Measurements from ENCODE around the gene CAMTA1.

CAMTA1 gene

DNA sequence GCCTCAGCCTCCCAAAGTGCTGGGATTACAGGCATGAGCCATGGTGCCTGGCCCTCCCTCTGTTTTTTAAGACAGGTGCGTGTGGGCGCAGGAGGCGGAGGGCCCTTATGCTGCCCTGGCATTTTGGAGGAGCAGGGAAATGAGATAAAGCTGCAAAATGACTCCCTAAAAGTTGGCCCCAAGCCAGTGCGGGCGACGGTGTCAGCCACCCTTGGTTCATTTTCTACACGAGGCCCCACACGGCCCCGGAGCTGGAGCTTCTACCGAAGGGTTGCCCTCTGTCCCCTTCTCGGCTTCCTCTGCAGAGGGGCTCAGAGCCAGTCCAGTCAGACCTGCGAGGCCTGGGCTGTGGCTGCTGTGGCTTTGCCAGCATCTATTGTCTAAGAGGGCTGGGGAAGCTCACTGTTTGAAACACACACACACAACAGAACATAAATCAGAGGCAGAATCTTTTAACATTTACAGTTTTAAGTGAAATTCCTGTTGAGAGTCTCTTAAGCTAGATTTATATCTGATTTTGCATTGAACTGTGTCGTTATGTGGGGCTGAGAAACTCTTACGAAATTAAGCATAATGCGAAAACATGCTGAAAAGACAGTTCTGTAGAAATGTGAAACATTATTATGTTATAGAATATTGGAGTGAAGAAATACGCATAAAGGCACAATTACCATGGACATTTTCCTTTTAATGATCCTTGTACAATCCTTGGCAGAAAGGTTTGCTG is 255.9 kb downstream of the CAMTA1 start:
- DNase-seq (ENCODE audit: low read depth), result no peak

DNA sequence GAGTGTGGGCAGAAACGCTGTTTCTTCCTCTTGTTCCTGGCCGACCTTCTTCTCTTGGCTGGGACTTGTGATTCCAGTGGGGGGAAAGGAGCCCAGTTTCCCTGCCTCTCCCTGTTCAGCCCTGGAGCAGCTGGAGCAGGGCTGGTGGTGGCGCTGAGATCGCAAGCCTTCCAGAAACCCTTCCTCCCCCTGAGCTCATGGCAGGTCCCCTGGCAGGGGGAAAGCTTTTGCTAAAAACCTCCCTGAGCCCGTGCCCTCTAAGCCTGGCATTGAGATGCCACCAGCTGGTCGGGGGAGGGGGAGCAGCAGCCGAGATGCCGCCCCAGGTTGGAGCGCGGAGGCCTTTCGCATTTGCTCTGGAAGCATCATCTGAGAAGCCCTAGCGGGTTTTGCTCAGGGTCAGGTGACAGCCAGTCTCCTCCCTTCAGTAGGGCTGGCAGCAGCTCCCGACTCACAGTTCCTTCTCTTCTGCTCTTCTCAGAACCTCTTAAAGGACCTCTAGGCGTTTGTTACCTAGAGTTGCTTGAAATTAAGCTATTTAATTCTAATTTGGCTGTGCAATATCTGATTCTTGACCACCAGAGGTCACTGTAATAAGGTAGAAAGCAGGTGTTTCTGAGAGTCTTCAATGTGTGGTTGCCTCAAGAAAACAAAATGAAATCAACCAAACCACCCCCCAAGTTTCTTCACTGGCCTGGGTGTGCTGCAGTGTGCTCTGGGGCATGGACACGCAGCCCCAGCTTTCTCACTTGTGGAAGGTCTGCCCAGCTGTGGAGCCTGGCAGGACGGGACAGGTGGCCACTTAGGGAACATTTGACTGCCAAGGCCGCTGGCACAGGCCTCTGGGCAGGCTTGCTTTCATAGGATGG is 257.3 kb downstream of the CAMTA1 start:
- peak; percentile 55 for DNase-seq (ENCODE audit: low read depth)

DNA sequence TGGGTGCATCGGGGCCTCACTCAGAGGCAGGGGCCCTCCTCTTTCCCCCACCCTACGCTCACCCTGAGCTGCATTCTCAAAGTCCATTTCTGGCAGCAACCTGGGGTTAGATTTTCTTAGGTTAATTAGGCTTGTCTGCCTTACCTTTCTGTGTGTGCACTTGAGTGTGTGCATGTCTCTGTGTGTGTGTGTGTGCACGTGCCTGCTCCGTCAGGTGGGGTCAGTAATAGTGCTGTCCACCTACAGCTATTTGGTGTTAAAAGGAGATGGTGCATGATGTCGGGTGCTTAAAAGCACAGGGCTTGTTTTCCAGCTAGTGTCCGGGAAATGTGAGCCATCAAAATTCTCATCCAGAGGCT is 257.9 kb downstream of the CAMTA1 start:
- no peak for DNase-seq (ENCODE audit: low read depth)

DNA sequence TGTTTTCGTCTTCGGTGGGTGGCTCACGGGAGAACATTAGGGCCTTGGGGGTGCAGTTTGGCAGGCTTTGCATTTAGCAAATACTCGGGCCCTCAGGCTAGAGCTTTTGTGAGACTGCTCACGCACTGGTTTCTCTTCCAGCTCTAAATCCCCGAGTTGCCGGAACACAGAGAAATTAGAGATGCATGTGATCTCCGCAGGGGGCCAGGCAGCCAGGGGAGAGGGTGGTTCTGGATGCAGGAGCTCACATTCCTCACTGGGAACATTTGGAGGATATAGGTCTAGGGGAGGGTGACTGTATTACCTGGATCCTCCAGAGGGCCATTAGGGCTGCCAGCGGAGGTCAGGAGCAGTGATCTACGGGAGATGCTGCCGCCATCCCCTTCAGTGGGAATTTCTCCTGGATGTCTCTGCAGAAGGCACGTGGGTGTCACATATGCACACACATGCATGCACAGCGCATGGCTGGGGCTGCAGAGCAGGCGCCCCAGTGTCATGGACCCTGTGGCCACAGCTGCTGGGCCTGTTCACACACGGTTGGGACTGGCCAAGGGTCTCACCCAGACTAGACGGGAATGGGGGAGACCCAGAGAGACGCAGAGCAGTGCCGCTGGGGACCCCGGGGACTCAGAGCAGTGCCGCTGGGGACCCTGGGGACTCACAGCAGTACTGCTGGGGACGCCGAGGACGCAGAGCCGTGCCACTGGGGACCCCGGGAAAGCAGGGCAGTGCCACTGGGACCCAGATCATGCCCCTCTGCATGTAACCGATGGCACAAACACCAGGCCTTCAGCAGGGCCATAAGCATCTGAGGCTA is 258.7 kb downstream of the CAMTA1 start:
- DNase-seq (ENCODE audit: low read depth), result no peak

DNA sequence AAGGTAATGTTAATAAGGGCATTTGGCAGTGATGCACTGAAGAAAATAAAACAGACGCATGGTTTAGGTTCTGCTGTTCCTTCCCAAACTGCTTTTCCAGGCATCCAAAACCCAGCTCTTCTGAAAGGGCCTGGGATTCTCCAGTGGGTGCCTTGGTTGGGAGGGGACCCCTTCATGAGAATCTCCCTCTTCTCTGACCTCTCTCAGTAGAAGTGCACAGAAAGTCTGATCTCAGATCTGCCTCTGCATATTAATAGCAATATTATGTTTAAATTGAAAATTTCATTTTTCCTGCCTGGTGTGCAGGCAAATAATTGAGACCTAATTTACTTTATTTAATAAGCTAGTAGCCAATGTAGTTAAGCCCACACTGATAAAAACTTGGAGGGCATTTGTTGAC is 260.6 kb downstream of the CAMTA1 start:
- no peak for DNase-seq (ENCODE audit: low read depth)

DNA sequence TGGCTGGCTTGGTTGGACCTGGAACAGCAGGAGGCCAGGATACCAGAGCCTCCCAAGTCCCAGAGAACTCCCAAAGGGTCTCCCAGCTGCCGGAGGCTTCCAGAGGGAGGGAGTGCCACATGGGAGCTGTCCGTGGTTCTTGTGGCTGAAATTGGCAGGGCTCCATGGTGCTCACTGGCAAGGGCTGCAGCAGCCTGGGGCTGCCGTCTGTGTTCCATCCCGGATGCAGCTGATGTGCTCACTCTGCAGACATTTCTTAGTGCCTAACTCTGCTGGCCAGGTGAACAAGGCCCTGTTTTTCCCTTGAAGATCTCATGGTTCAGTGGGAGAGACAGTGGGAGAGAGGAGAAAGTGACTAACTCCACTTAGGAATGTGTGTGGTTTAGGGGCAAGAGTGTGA is 261.1 kb downstream of the CAMTA1 start:
- peak; percentile 61 for DNase-seq (ENCODE audit: low read depth)

DNA sequence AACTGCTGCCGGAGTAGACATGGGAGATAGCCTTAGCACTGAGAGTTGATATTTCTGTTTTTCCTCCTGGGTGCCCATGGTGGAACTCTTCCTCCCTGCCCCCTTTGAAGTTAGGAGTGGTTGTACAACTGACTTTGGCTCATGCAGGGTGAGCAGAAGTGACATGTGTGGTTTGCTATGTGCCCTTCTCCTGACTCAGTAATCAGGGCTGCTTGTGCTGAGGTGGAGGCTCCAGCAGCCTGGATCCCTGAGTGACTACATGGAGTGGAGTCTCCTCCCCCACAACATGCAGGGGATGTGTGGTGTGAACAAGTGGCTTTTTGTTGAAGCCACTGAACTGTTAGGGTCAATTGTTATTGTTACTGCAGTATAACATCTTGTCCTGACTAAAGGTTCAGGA is 261.6 kb downstream of the CAMTA1 start:
- peak; percentile 7 for DNase-seq (ENCODE audit: low read depth)

DNA sequence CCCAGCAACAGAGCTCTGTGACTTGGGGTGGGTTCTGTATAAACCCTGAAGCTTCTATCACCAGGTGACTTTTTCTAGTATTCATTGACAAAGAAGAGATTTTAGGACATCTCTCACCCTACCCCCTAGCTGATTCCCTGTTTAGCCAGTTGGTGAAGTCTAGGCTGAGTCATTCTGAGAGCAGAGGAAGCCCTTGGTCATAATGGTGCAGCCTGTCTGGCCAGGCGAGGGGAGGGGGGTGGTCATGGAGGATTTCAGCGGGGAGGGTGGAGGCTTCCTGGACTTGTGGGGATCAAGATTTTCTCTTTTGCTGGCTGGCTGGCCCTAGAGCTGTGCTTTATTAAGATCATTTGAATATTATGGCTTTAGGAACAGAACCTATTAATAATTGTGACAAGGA is 262.6 kb downstream of the CAMTA1 start:
- DNase-seq (ENCODE audit: low read depth), result peak; percentile 10

DNA sequence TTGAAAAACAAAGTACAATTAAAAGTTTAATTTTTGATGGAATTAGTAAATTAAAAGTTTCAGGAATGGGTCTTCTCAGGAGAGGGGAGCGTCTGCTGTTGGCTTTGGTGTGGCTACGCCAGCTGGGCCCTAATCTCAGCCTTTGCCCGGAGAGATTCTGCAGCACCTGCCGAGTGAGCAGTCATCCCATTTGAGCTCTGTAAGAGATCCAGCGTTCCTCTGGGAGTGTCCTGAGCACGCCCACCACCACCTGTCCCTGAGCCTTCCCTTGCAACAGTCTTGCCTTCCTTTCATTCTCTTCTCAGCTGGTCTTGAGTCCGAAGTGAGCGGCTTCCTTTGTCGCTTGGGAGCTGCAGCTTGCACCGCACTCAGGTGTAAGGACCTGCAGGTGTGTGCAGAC is 263.1 kb downstream of the CAMTA1 start:
- DNase-seq (ENCODE audit: low read depth), result no peak

DNA sequence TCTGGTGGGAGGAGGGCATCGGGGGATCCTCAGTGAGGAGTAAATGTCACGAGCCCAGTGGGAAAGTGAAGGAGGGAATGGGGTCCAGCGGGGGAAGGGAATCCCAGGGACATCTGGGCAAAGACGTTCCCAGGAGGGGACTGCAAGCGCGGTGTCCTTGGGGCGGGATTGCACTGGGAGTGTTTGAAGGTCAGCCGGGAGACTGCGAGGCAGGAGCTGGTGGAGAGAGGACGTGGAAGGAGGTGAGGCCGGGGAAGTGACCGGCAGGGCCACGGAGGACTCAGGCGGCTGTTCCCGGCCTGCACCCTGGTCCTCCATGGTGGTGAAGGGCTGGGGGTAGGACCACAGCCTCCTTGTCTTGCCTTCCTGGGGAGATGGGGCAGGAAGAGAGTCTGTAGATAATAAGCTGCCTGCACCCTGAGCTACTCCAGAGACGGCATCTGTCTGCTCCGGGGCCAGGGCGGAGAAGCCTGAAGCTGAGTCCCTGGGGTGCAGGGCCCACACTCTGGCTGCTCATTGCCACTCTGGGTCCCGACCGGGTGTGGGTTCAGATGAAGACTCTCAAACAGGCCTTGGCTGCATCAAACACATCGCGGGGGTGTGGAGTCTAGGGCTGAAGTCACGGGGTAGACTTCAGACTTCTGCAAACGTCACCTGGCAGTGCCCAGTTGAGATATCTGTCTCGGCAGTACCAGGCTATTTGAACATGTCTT is 264.8 kb downstream of the CAMTA1 start:
- DNase-seq (ENCODE audit: low read depth), result no peak

DNA sequence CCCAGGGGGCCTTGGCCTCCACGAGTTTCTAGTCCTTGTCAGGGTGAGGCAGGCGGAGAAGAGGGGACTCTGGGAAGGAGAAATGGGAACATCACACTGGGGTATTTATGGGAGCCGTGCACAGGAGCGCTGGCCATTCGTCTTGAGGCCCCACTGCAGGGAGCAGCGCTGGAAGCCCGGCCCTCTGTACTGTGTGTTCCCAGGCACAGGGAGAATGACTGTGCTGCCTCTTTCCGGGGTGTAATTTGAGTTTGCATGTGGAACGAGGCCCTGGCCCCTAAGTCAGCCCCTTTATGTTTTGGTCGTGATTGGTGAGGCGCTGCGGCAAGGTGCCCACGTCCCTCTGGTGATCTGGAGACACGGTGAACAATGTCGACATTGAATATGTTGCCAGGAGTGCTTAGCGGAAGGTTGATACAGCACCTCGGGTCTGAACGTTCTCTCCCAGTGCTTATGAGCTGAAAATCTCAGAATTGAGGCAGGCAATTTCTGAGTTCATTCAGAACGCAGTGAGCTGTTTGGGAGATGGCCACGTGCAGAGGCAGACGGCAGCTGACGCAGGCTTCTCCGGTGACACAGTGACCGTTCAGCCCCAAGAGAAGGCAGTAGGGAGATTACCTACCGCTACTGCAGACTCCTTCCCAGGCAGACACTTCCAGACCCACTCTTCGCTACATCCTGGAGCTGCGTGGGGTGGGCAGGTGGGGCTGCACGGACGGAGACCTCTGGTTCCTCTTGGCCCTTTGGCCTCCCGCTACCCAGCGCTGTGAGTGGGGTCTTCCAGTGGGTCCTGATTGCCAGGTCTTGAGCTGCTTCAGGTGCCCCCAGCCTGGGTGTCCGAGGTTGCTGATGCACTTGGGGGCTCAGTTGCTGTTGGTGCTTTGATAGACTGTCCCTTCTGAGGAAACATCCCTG is 265.8 kb downstream of the CAMTA1 start:
- no peak for DNase-seq (ENCODE audit: low read depth)

DNA sequence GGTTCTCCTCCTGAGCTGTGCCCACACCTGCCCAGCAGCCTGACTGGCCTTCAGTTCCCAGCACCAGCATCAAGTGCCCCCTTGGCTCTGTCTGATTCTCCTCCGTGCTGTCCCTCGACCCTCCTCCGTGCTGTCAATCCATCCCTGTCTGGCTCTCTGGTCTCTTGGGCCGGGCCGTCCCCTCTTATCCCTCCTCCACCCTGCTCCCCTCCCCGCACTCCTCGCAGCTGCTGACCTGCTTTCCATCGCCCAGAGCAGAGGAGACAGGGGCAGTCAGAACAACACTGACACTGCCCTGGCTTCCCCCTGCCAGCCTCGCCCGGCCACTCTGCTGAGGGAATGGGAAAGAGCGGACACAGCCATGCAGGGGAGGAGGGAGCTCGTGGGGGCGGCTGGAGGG is 267.4 kb downstream of the CAMTA1 start:
- no peak for DNase-seq (ENCODE audit: low read depth)

DNA sequence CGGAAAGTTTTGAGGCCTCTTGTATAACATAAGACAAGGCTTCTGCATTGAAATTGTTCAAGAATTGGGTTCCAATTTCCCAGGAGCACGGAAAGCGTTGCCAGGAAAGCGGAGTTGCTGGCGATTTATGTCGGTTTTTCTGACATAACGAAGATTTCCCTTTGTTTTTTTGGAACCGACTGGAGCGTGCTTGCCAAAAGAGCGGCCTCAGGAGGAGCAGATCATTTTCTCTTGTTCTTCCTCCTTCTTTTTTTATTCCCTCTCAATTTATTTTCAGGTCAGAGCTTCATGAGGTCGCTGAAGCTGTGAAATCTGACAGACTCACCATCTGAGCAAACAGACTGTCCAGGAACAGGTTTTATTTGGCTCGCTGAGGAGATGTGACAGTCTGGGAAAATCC is 275.5 kb downstream of the CAMTA1 start:
- DNase-seq (ENCODE audit: low read depth), result no peak

DNA sequence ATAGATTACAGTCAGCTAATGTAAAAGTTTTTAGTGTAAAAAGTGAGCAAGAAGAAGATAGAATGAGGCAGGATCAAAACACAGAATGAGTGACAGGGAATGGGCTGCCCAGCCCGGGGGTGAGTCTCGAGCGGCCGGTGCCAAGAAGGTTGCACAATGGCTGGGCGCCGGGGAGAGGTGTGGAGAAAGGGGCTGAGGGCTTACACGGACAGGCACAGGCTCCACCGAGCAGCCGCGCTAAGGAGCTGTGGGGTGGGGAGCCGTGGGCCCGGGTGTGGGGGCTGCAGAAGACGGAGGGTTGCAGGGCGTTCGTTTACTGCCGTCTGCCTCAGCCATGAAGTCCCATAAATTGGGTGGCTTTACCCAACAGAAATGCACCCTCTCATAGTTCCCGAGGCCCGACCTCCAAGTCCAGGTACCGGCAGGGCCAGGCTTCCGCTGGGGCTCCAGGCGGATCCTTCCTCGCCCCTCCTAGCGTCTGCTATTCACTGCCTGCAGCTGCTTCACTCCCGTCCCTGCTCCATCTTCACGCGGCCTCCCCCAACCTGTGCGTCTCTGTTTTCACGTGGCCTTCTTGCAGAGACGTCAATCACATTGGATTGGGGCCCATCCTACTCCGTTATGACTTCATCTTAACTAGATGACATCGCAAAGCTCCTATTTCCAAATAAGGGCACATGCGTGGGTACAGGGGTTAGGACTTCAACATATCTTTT is 277.2 kb downstream of the CAMTA1 start:
- DNase-seq (ENCODE audit: low read depth), result no peak

DNA sequence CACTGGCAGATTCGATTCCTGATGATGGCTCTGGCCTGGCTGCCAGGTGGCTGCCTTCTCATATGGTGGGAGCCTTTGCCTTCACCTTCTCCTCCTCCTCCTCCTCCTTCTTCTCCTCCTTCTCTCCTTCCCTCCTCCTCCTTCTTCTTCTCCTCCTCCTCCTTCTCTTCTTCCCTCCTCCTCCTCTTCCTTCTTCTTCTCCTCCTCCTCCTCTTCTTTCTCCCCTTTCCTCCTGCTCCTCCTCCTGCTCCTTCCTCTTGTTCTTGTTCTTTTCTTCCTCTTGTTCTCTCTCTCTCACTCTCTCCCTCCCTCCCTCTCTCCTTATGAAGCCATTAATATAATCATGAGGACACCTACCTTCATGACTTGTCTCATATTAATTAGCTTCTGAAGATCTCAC is 278.7 kb downstream of the CAMTA1 start:
- no peak for DNase-seq (ENCODE audit: low read depth)

DNA sequence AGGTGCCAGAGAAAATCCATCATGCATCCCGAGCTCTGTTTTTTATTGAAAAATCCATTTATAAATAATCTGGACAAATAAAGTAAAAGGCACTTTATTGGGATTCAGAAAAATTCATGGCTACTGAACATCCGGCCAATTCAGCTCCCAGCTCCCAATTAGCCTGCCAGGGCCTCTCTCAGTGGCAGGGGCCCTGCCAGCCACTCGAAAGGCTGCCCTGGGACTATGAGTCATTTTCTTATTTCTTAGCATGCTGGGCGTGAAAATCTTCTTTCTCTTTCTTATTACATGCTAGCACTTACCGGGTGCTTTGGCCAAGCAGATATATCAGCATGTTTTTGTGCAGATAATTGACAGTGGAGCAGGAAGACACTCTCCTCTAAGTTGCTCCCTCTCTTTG is 283.3 kb downstream of the CAMTA1 start:
- DNase-seq (ENCODE audit: low read depth), result no peak

DNA sequence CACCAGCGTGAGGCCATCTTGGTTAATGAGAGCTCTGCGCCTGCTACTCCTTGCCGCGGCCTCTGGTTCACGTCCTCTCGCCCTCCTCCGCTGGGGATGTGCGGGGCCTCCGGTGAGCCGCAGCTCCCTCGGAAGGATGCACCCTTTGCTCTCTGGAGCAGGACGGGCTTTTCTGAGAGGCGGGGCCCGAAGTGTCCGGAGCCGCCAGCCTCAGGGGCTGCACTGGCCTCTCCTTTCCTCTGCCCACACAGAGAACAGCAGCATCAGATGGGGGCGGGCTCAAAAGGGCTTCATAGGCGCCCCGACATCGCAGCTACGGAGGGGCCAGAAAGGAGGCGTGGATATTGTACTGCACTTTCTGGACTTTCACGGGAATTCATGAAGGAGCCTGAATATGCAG is 284.7 kb downstream of the CAMTA1 start:
- DNase-seq (ENCODE audit: low read depth), result peak; percentile 38

DNA sequence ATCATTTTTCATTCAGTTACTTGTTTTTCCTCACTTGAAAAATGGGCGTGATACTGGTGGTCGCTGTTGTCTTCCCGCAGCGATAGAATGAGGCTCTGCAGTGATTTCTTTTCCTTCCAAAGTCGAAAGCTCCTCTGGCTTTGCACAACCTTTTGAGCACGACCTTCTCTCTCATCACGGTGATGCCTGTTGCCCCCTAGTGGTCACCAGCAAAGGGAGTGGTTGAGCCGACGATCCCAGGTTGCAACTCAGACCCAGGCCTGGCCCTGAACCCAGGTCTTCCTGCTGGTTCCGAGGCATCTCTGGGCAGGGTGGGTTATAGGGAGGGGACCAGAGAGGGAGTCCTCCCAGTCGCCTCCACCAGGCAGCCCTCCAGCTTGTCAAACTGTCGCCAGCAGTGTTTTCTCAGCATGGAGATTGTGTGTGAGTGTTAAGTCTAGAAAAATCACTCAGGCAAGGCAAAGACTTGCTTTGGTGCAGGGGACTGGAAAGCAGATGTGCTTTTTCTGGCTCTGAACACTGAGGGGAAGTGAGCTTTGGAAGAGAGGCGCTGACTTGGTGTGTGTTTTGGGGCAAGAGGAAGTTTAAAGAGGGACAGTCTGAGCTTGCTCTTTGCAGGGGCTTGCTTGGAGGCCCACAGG is 285.3 kb downstream of the CAMTA1 start:
- DNase-seq (ENCODE audit: low read depth), result peak; percentile 75

DNA sequence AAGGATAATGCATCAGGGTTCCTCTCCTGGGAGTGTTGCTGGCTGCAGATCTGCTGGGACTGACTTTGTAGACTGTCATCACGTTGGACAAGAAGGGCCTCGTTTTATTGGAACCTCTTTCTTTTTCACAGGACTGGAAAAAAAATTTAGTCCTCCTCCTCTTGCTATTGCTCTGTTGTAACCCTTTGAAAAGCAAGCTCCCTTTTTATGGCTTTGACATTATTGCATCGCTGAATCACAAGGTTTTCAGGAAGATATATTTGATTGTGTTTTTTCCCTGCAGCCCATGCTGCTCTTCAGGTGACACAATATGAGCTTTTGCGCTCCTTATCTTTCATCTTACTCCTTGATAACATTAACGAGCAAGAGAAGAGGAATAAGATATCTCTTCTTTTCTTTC is 290.9 kb downstream of the CAMTA1 start:
- no peak for DNase-seq (ENCODE audit: low read depth)

DNA sequence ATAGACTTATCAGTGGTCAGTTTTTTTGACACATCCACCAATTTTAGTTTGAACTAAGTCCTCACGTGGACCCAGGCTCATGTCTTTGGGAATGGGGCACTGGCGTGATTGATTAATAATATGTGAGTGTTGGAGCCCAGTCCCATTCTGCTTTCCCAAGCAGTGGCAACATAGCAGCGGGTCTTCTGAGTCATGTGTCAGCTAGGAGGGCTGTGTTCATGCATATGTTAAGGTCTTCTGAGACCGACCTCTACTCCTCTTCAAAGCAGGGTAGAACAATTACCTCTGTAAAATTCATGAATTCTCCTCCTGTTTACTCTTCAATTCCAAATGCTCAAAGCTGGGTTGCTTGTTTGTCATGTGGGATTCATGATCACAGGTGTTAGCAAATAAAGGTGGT is 291.3 kb downstream of the CAMTA1 start:
- DNase-seq (ENCODE audit: low read depth), result no peak

Measured in ELR (cell line).